Mammary epithelial cell (primary cell): ENCODE data around the gene LRRC7.

Source experiments
- CTCF ChIP-seq, 2 donors: IDR thresholded peaks in 1 of 2; conservative IDR thresholded peaks in 1 of 2; 2 replicates each; pipeline ENCODE4 v1.5.1; 2011 to 2012; ENCODE audit warnings: inconsistent platforms in 2 of 2, low read length in 2 of 2, mild to moderate bottlenecking in 2 of 2, control low read depth in 1 of 2, low read depth in 1 of 2; ENCODE audit not compliant: insufficient read depth in 1 of 2; ENCODE audit errors: extremely low read depth in 1 of 2
- EZH2 ChIP-seq: IDR thresholded peaks from 2 replicates; pipeline ENCODE4 v1.6.1; 2012; ENCODE audit warnings: low read length, inconsistent platforms, borderline replicate concordance

- TF ChIP-seq CTCF (conservative IDR thresholded peaks at IDR 0.05 in 1 of 2, IDR thresholded peaks at IDR 0.05 in 1 of 2; ENCODE audit: extremely low read depth in 1 of 2, insufficient read depth in 1 of 2, low read depth in 1 of 2, low read length in 2 of 2) (no peak), EZH2 (no peak)
Measured at GRCh38 chr1:69706473-69706872, 138.8 kb downstream of the LRRC7 start.
